HS-27A (cell line): ENCODE data around the gene EFS.

ENCODE experiments used
- DNase-seq: peaks from one replicate; pipeline ENCODE4 v3.0.0-alpha.2; 2012; ENCODE audit warnings: low read depth, missing footprints

The EFS gene

DNA sequence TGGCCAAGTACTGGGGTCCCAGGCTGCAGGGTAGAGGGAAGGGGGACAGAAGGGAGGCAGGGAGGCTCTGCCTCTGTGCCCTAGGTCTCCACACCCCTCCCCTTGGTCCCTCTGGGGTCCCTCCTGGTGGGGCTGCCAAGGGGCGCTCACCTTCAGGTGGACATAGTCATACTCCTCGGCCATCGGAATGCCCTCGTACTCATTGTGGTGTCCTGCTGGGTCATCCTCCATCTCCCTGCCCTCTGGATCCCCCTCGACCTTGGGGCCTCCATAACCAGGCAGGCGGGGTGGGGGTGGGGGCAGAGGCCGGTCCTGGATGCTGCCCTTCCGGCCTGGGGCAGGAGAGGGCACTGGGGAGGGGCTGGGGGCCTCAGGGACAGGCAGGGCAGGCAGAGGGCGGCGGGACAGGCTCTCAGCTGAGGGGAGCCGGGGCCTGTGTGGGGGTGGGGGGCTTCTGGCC is 5.8 kb downstream of the EFS start:
- no peak for DNase-seq

DNA sequence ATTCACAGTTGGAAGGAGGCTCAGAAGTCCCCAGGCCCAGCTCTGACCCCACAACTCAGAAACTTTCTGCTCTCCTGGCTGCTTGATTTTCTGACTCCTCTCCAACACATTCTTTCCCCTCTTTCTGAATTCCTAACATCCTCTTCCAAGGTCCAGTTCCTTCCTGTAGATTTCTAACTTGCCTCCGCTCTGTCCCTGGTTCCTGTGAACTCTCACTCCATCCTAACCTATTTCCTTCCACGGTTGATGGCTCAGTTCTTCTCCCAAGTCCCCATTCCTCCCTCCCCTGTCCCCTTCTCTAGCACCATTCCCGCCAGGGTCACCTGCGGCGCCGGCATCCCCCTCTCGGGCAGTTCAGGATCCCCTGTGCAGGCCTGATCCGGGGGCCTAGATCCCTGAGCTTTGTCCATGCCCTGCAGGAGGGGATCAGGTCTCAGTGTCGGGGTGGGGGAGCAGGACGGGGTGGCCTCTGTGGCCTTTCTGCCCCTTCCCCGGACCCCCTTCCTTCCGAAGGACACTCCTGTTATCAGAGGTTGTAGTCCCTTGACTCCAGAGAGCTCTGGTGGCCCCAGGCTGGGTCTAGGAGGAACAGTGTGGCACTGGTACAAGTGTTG is 6.3 kb downstream of the EFS start:
- DNase-seq, result no peak

GRCh38 chr14:23358042-23358441 is 6.9 kb downstream of the EFS start:
- no peak for DNase-seq

GRCh38 chr14:23357261-23357660 is 7.7 kb downstream of the EFS start:
- DNase-seq, result no peak

GRCh38 chr14:23356662-23357061 is 8.3 kb downstream of the EFS start:
- DNase-seq, result no peak

GRCh38 chr14:23355871-23356435 is 9.0 kb downstream of the EFS start:
- no peak for DNase-seq

DNA sequence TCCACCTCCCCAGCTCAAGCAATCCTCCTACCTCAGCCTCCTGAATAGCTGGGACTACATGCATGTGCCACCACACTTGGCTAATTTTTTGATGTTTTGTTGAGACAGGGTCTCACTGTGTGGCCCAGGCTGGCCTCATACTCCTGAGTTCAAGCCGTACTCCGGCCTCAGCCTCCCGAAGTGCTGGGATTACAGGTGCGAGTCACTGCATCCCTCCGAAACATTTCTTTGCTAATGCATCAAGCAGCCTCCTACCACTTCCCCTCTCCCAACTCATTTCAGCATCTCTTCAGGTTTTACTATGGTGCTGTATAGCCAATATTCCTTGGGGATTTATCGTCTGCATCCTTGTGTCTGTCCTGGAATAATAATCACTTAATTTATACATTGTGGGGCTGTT is 10.0 kb downstream of the EFS start:
- DNase-seq, result no peak

GRCh38 chr14:23353433-23353780 is 11.6 kb downstream of the EFS start:
- DNase-seq, result no peak

DNA sequence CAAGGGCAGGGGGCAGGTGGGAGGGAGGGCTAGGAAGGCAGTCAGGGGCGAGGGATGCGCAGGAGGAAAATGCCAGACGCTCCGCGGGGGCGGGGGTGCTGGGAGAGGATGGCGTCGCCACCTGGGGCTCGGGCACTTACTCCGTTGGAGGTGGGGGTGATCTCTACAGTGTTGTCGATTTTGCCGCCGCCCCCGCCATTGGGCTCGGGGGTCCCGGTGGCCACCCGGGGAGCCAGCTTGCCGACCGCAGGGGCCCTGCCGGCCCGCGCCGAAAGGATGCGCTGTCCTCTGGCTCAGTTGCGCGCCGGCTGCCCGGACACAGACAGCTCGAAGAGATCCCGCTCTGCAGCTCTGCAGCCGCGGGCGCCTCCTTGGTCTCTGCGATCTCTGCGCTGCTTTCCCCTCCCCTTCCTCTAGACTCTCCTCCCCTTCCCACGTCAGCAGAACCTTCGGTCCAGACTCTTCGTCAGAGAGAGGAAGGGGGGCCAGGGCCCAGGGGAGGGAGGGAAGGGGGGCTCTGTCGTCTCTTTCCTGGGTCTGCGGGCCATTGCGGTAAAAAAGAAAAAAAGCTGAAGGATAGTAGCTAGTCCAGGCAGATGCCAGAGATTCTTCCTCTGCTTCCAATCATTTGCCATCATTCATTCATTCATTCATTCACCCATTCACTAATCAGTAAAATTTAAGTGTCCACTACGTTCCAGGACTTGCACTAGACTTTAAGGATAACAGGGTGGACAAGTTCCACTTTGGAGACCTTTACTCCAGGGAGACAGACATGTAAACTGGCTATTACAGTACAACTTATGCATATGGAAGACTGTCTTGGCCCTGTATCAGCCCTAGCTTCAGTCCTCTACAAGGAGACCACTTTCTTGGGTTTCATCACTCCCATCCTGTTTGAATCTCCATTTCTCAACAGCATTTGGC is 12.2 kb downstream of the EFS start, which contains the start of gene SLC22A17:
Gene SLC22A17, minus strand, starts transcription at position 382 of the 927 bp plus-strand sequence.
- DNase-seq, result no peak

- DNase-seq, result no peak
Measured at GRCh38 chr14:23351681-23352505, 13.1 kb downstream of the EFS start.

- no peak for DNase-seq
Measured at GRCh38 chr14:23349156-23349845, 15.7 kb downstream of the EFS start.

DNA sequence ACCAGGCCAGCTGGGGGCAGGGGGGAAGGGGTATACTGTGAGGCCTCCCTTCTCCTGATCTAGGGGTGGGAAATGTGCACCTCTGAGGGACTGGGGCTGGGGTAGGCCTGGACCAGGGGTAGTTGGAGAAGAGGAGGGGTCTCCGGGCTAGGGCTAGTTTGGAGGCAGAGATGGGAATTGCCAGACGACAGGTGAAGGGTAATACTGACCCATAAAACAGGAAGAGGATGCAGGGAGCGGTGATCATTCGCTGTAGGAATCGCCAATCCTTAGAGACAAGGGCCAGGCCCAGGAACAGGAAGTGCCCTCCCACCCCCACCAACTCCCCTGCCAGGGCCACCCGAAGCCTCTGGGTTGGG is 16.7 kb downstream of the EFS start:
- no peak for DNase-seq

GRCh38 chr14:23347406-23348296 is 17.3 kb downstream of the EFS start:
- no peak for DNase-seq

DNA sequence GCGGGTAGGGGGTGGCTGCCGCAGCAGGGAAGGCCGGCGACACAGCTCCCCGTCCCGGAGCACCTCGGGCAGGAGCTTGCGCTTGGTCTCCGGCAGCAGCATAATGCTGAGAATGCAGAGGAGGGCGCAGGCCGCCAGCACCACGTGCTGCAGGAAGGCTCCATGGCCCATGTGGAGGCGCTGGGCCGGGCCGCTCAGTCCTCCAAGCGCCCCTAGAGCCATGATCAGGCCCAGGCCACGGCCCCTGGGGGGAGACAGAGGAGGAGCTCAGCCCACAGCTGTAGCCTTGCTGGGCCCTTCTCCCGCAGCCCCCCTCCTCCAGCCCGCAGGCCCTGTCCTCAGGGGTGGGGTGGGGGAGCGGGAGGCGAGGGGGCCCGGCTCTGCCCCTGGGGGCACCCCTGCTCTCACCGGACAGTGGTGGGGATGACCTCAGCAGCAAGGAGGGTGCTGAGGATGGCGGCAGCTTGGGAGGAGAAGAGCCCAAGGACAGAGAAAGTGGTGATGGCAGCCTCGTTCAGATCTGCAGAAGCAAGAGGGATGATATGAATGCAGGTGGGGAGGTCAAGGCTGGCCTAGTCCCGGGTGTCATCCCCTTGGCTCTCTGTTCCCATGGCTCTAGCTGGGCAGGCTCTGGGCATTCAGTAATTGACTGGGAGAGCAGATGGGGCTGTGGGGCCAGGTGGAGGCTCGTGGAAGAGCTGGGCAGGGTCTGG is 18.1 kb downstream of the EFS start:
- no peak for DNase-seq

DNA sequence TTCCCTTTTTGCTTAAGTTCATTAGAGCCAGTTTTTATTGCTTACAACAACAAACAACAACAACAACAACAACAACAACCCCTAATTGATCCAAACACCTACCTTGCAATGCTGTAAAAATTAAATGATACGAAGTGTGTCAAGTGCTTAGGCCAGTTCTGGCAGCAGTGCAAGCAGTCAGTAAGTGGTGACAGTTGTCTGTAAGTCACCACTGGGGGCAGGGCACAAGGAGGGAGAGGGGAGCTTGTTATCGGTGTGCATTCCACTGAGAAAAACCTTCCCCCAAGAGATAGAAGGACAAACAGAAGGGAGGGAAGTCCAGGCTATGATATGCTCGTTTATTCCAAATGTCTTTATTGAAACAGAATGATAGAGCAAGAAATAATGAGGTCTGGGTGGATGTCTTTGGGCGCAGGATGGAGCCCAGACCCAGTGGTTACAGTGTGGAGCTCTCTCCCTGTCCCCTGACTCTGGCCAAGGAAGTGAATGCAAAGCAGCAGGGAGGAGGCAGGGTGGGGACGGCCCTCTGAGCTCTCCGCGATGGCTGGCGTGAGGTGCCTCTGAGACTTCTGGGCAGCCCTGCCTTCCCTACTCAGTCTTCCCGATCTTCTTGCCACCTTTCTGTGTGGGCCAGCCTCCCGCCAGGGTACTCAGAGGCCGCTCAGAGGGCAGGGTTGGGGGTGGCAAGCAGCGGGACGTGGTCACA is 18.8 kb downstream of the EFS start:
- DNase-seq, result no peak

DNA sequence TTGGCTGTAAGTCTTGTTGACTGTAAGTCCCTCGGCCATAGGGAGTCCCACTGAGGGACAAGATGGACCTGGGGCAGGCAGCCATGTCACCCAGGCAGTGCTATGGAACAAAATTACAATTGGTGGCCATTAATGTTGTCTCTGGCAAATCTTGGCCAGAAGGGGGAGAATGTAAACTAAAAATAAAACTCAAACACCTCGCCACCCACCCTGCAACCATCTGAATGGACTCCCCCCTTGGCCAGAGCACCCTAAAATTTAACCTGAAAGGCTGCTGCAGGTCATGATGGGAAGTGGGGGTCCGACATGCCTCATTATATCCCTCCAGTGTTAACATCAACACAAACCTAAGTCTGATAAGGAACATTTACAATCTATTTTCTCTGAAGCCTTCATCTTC is 20.5 kb downstream of the EFS start:
- no peak for DNase-seq

DNA sequence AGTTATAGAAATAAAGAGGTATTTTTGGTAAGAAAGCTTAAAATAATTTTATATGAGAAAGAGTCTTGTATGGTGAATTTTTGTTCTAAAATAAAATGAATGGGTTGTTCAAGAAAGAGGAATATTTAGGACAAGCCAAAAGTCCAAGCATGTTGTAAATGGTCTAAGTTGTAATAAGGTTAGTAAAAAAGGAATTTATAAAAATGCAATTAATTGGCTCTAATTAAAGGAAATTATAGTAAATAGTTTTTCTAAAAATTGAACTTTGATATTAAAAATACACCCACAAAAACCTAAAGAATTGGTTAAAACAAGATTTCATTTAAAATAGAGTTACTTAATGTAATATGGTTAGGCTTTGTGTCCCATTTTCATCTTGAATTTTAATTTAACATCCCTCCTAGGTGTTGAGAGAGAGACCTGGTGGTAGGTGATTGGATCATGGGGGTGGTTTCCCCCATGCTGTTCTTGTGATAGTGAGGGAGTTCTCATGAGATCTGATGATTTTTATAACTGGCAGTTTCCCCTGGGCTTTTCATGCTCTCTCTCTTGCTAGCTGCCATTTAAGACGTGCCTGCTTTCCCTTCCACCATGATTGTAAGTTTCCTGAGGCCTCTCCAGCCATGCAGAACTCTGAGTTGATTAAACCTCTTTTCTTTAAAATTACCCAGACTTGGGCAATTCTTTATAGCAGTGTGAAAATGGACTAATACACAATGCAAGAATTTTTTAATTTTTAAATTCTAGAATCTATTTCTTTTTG is 25.3 kb downstream of the EFS start:
- DNase-seq, result no peak

- no peak for DNase-seq
Measured at GRCh38 chr14:23335623-23336022, 29.3 kb downstream of the EFS start.
